T-helper 17 cell (primary cell): ENCODE results near the gene ALG14. TPM values are rescaled to one million over a fixed set of nuclear protein-coding genes. Genes with fewer than 3 reads are reported as not detected.

Experiments used
- ATAC-seq: fragments of 150-1000 bp; cut with Tn5 transposase; 2 replicates; pipeline ENCODE4 v1.10.0; 2021; ENCODE audit warnings: mild to moderate bottlenecking, moderate library complexity
- DNase-seq, 3 donors: peaks; one replicate each; pipeline versions ENCODE4 v3.0.0 to v3.0.0-alpha.2; 2020 to 2021
- H3K9me3 ChIP-seq: one replicate; pipeline ENCODE4 v1.7.0; 2013; ENCODE audit warnings: low read length, mild to moderate bottlenecking; ENCODE audit not compliant: control insufficient read depth, poor library complexity, severe bottlenecking
- H3K27ac Mint-ChIP-seq: one replicate; pipeline ENCODE4 v1.8.0; 2022; ENCODE audit warnings: mild to moderate bottlenecking, moderate library complexity, mixed read lengths
- H3K27me3 Mint-ChIP-seq: one replicate; pipeline ENCODE4 v1.8.0; 2022; ENCODE audit warnings: mixed read lengths
- H3K36me3 Mint-ChIP-seq: one replicate; pipeline ENCODE4 v1.8.0; 2022; ENCODE audit warnings: low read depth, mixed read lengths
- H3K4me1 Mint-ChIP-seq: one replicate; pipeline ENCODE4 v1.8.0; 2022; ENCODE audit warnings: mild to moderate bottlenecking, mixed read lengths
- H3K4me3 Mint-ChIP-seq: one replicate; pipeline ENCODE4 v1.8.0; 2022; ENCODE audit warnings: mild to moderate bottlenecking, moderate library complexity, mixed read lengths
- total RNA-seq, 4 donors: library from RNA in 2 of 4; stranded (reverse) in 2 of 4; gene quantifications; one replicate each; pipeline ENCODE4 v1.2.3 and lab custom pipeline; 2022 to 2026

ALG14 gene
- total RNA-seq (1 to 10 TPM; 1.5 to 1.8 TPM), total RNA-seq (lab: John Stamatoyannopoulos, UW) (2.0 to 5.4 reads per million in 2 donors)

DNA sequence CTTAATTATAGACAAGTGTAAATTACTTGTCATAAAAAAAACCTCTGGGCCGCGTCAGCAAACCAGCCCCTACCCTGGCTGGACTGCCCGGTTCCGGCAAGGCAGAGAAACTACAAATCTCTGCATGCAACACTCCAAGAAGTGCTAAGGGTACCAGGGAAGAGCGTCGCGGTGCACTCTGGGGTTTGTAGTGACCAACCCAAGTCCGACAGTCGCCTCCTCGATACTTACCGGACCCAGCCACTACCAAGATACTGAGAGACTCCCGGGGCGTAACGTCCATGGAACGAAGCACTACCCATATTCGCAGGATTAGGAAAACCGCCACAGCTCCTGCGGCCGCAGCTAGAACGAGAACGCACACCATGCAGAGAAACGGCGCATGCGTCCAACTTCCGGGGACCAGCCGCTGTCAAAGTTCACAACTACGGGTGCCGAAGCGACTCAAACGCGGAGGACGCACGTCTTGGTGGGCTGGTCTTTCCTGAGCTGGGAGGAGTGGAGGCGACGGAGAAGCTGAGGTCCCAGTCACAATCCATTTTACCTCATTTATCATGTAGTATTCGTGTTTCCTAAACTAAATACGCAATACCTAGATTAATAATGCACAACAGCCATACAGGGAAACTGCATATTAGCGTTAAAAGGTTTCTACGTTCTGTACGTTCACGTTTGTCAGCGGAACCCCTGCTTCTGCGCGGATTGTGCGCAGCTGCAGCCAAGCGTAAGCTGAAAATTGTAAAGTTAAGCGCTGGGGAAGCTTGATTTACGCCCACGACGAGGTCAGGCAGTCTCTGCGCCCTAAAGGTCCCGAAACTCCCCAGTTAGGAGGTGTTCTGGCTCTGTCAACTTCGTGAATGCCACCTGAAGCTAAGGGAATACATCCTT lies at the start of gene ALG14:
Gene ALG14 (minus strand): TSS at position 420 of the 888 bp plus-strand sequence. CDS start 53 bp downstream, at position 367.
- Mint-ChIP-seq H3K27me3 (peaks cover 6% of the 10 kb centered on the region), H3K27ac (peak within 1 kb of the TSS; percentile 97), H3K36me3 (peaks cover 2% of the 10 kb centered on the region), H3K4me3 (peak within 1 kb of the TSS; percentile 99), H3K4me1 (peaks cover 14% of the 10 kb centered on the region)
- DNase-seq = peak; percentile 83 to 86 (median 83)
- peak; percentile 96 for ATAC-seq
- no peaks in the 10 kb centered on the region for H3K9me3 ChIP-seq

- Mint-ChIP-seq H3K27me3 (peaks cover 64% of the 10 kb centered on the region), H3K36me3 (no peaks in the 10 kb centered on the region), H3K4me1 (peaks cover 6% of the 10 kb centered on the region), H3K27ac (no peak overlapping the region), H3K4me3 (no peak overlapping the region)
- DNase-seq (no peak), ATAC-seq (no peak)
- no peaks in the 10 kb centered on the region for H3K9me3 ChIP-seq
Observed at GRCh38 chr1:95122151-95122697, 49.5 kb upstream of the ALG14 start.

- no peaks in the 10 kb centered on the region for H3K9me3 ChIP-seq
- no peak overlapping the region for H3K27ac Mint-ChIP-seq
- H3K27me3 Mint-ChIP-seq = peaks cover 59% of the 10 kb centered on the region
- ATAC-seq (no peak), DNase-seq (no peak)
- H3K4me1 Mint-ChIP-seq = peaks cover 10% of the 10 kb centered on the region
- H3K36me3 Mint-ChIP-seq = no peaks in the 10 kb centered on the region
- no peak overlapping the region for H3K4me3 Mint-ChIP-seq
Observed at GRCh38 chr1:95119273-95119672, 46.5 kb upstream of the ALG14 start.

DNA sequence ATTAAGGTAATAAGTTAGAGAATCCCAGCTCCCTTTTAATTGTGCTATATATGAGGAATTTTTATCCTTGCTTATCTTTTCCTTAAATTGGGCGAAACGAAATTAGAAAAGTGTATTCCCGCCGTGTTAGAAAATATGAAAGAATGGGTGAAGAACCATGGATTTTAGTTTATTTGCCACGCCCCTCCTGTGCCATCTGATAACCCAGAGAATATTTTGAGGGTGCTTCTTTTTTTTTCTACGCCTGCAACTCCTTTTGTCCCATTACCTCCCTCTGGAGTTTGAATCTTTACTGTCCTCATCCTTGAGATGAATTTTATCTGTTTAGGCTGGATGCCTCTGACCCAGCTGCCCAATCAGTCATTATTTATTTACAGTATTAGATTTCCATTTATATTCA lies 46.0 kb upstream of the ALG14 start:
- Mint-ChIP-seq H3K4me1 (peaks cover 10% of the 10 kb centered on the region), H3K27ac (no peak overlapping the region), H3K27me3 (peaks cover 56% of the 10 kb centered on the region), H3K36me3 (no peaks in the 10 kb centered on the region), H3K4me3 (peak overlapping the region; percentile 36)
- ATAC-seq (no peak), DNase-seq (no peak)
- H3K9me3 ChIP-seq = no peaks in the 10 kb centered on the region

- H3K4me3 Mint-ChIP-seq = peak overlapping the region; percentile 87
- ATAC-seq (no peak), DNase-seq (no peak)
- H3K36me3 Mint-ChIP-seq = no peaks in the 10 kb centered on the region
- H3K27me3 Mint-ChIP-seq = peaks cover 54% of the 10 kb centered on the region
- H3K4me1 Mint-ChIP-seq = peaks cover 10% of the 10 kb centered on the region
- no peaks in the 10 kb centered on the region for H3K9me3 ChIP-seq
- no peak overlapping the region for H3K27ac Mint-ChIP-seq
Observed at GRCh38 chr1:95118067-95118499, 45.3 kb upstream of the ALG14 start.

DNA sequence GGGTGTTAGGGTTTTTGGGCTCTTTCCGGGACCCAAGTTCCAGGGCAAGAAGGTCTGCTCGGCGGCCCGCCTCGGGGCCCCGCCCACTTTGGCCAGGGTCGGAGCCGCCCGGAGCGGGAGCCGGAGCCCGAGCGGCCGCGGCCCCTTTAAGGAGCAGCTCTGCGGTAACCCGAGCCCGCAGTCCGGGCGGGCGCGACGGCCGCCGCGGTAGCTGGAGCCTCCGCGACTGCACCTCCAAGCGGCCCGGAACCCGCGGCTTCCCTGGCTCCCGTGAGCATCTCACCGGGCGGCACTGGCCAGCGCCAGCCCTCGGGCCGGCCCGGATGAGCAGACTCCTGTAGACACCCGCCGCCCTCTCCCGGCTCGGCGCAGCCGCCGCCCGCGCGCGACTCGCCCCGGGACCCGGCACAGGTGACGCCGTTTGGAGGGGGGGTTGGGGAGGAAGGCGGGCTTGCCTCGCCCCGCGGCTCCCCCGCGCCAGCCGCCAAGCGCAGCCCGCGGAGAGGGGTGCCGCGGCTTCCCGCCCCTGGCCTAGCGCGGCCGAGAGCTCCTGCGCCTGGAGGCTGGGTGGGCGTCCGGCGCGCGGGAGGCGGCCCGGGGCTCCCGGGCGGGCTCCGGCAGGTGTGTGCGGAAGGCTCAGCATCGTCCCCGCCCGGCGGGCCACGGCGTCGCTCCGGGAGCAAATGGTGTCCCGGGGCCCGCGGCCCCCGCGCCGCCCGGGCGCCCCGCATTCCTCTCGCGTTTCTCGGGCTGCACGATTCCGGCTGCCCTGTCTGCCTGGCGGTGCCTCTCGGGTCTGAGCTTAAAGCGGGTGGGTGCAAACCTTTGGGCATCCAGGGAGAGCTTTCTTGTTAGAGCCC lies 44.7 kb upstream of the ALG14 start, which contains the start of gene TLCD4:
Gene TLCD4 (plus strand): TSS at position 149 of the 860 bp plus-strand sequence. CDS start 26,547 bp downstream, outside the sequence.
- Mint-ChIP-seq H3K36me3 (no peaks in the 10 kb centered on the region), H3K27ac (no peak within 1 kb of the TSS), H3K4me3 (peak within 1 kb of the TSS; percentile 89), H3K27me3 (peaks cover 55% of the 10 kb centered on the region), H3K4me1 (peaks cover 10% of the 10 kb centered on the region)
- H3K9me3 ChIP-seq = no peaks in the 10 kb centered on the region
- DNase-seq = peak; percentile 13 to 20 (median 14)
- ATAC-seq = peak; percentile 64

- Mint-ChIP-seq H3K4me3 (peak overlapping the region; percentile 89), H3K4me1 (peaks cover 10% of the 10 kb centered on the region), H3K27ac (no peak overlapping the region), H3K27me3 (peaks cover 55% of the 10 kb centered on the region), H3K36me3 (no peaks in the 10 kb centered on the region)
- peak; percentile 80 for ATAC-seq
- H3K9me3 ChIP-seq = no peaks in the 10 kb centered on the region
- peak; percentile 11 to 24 (median 11) for DNase-seq
Observed at GRCh38 chr1:95116580-95117206, 43.9 kb upstream of the ALG14 start.

DNA sequence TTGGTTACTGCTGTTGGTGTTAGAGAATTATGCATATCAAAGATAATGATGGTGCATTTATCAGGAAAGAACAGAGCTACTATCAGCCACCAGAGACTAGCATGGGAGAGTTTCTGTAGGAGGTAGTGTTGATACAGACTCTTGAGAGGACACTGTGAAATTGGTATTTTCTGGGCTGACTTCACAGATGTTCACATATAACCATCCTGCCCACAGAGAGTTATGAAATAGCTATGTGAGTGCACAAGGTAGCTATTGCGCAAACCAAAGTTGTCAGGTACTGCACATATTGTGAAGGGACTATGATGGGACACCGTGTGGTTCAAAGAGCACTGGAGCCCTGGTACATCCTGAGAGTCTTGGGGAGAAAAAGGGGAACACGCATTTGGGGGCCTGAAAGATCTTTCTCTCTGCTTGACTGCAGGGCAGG lies 43.0 kb upstream of the ALG14 start:
- DNase-seq (no peak), ATAC-seq (no peak)
- Mint-ChIP-seq H3K27me3 (peaks cover 52% of the 10 kb centered on the region), H3K27ac (no peak overlapping the region), H3K4me3 (no peak overlapping the region), H3K36me3 (no peaks in the 10 kb centered on the region), H3K4me1 (peaks cover 8% of the 10 kb centered on the region)
- H3K9me3 ChIP-seq = no peaks in the 10 kb centered on the region

DNA sequence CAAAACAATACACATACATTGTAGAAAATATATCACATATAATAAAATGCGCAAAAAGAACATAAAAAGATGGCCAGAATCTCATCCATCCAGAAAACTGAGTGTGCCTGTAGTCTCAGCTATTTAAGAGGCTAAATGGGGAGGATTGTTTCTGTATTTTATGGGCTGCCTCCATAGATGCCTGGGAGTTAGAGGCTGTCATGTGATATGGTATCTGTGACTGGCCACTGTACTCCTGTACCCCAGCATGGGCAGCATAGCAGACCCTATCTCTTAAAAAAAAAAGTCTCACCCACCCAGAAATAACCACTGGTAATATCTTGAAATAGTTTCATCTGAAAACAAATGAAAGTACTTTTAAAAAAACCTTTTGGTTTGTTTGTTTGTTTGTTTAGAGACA lies 40.9 kb upstream of the ALG14 start:
- DNase-seq (no peak), ATAC-seq (no peak)
- Mint-ChIP-seq H3K27ac (no peak overlapping the region), H3K27me3 (peaks cover 35% of the 10 kb centered on the region), H3K4me1 (peaks cover 4% of the 10 kb centered on the region), H3K36me3 (no peaks in the 10 kb centered on the region), H3K4me3 (no peak overlapping the region)
- H3K9me3 ChIP-seq = no peaks in the 10 kb centered on the region

- no peak overlapping the region for H3K4me3 Mint-ChIP-seq
- no peaks in the 10 kb centered on the region for H3K4me1 Mint-ChIP-seq
- H3K27ac Mint-ChIP-seq = no peak overlapping the region
- H3K36me3 Mint-ChIP-seq = no peaks in the 10 kb centered on the region
- peaks cover 38% of the 10 kb centered on the region for H3K27me3 Mint-ChIP-seq
- ATAC-seq (no peak), DNase-seq (no peak)
- H3K9me3 ChIP-seq = no peaks in the 10 kb centered on the region
Observed at GRCh38 chr1:95111014-95111413, 38.3 kb upstream of the ALG14 start.

DNA sequence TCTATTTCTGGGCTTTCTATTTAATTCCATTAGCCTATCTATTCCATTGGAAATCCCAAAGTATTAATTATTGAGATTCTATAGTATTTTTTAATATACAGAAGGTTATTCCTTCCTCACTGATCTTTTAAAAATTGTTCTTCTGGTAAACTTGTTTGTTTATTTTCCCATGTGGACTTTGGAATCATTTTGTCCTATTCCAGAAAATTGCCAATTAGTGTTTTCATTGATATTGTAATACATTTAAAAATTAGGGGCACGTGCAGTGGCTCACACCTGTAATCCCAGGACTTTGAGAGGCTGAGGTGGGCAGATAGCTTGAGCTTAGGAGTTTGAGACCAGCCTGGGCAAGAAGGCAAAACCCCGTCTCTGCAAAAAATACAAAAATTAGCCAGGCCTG lies 36.0 kb upstream of the ALG14 start:
- Mint-ChIP-seq H3K36me3 (no peaks in the 10 kb centered on the region), H3K27me3 (peaks cover 41% of the 10 kb centered on the region), H3K4me1 (no peaks in the 10 kb centered on the region), H3K4me3 (no peak overlapping the region), H3K27ac (no peak overlapping the region)
- ATAC-seq (no peak), DNase-seq (no peak)
- no peaks in the 10 kb centered on the region for H3K9me3 ChIP-seq

DNA sequence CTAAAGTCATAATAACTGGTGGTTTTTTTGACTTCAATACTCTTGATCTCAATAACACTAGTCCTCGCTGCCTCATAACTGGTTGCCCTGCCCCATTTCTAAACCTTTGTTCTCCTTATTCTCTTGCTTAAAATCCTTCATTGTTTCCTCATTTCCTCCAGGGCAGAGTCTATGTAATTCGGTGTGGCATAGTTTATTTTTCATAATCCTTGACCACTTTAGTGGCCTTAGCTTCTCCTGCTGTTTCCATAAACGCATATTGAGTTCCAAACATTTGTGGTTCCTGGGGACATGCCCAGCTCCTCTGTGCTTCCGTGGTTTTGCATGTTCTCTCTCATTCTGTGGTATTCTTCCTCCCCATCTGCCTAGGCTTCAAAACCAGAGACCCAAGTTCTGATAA lies 25.4 kb upstream of the ALG14 start:
- Mint-ChIP-seq H3K4me1 (no peaks in the 10 kb centered on the region), H3K27ac (no peak overlapping the region)
- DNase-seq = no peak

More for the DNA sequence above, 25.4 kb upstream of the ALG14 start:
- H3K4me3 Mint-ChIP-seq = no peak overlapping the region
- no peaks in the 10 kb centered on the region for H3K9me3 ChIP-seq
- no peaks in the 10 kb centered on the region for H3K36me3 Mint-ChIP-seq
- no peak for ATAC-seq
- peaks cover 26% of the 10 kb centered on the region for H3K27me3 Mint-ChIP-seq
